AG10803 (cell line): ENCODE data around the gene AFF3.
A peak's percentile ranks its signal among the peaks of the same experiment; 100 is the strongest.

Experiments used
- DNase-seq: peaks from one replicate; pipeline ENCODE4 v3.0.0; 2010; ENCODE audit warnings: low read depth
- H3K4me3 ChIP-seq: 2 replicates; pipeline ENCODE4 v1.5.1; 2011; ENCODE audit warnings: mild to moderate bottlenecking, low read length, control low read depth
- TF ChIP-seq, protein P1 (sequence below): conservative IDR thresholded peaks from 2 replicates; pipeline ENCODE4 v1.5.1; 2011; ENCODE audit warnings: mild to moderate bottlenecking, low read length, control low read depth, inconsistent platforms

The AFF3 gene

GRCh38 chr2:99697811-99698568 lies 444.4 kb downstream of the AFF3 start:
- TF ChIP-seq, protein P1, sequence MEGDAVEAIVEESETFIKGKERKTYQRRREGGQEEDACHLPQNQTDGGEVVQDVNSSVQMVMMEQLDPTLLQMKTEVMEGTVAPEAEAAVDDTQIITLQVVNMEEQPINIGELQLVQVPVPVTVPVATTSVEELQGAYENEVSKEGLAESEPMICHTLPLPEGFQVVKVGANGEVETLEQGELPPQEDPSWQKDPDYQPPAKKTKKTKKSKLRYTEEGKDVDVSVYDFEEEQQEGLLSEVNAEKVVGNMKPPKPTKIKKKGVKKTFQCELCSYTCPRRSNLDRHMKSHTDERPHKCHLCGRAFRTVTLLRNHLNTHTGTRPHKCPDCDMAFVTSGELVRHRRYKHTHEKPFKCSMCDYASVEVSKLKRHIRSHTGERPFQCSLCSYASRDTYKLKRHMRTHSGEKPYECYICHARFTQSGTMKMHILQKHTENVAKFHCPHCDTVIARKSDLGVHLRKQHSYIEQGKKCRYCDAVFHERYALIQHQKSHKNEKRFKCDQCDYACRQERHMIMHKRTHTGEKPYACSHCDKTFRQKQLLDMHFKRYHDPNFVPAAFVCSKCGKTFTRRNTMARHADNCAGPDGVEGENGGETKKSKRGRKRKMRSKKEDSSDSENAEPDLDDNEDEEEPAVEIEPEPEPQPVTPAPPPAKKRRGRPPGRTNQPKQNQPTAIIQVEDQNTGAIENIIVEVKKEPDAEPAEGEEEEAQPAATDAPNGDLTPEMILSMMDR, result no peak
- H3K4me3 ChIP-seq, result no peak overlapping the region
- DNase-seq, result peak; percentile 97

GRCh38 chr2:99695944-99696253 lies 446.5 kb downstream of the AFF3 start:
- no peak for DNase-seq
- TF ChIP-seq, protein P1, result no peak
- H3K4me3 ChIP-seq, result no peak overlapping the region

- DNase-seq, result no peak
- TF ChIP-seq, protein P1, result no peak
- H3K4me3 ChIP-seq, result no peak overlapping the region
Observed at GRCh38 chr2:99695130-99695943, 447.1 kb downstream of the AFF3 start.

DNA sequence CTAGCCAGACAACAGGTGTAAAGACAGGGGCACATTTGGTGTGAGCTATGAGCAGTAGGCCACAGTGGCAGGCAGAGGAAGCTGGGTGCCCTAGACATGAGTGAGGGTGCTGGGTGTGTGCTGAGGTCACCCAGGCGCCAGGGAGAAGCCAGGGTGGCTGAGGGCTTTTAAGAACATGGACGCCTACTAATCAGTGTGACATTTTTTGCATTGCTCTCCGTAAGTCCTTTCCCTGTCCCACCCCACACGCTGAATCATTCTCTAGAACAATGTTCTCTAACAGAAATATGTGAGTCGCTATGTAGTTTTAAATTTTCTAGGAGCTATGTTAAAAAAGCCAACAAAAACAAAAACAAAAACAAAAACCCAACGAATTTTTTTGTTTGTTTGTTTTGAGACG lies 448.1 kb downstream of the AFF3 start:
- TF ChIP-seq, protein P1, result no peak
- no peak for DNase-seq
- H3K4me3 ChIP-seq, result no peak overlapping the region

DNA sequence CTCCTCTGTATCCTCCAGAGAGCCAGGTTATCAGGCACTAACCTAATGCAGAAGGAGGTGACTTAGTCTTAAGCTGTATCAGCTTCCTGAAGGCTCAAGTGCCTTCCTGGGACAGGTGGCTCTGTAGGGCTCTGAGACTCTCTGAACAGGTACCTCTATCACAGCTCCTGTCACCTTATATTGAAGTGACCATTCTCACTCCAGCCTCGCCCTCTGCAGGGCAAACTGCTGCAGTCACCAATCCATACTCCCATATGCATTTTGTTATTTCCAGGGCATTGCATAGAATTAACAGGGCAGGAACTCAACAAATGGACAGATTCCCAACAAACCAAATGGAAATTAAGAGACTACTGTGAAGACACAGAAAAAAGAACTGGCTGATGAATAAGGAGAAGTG lies 449.6 kb downstream of the AFF3 start:
- no peak for DNase-seq
- TF ChIP-seq, protein P1, result no peak
- H3K4me3 ChIP-seq, result no peak overlapping the region

GRCh38 chr2:99691926-99692325 lies 450.5 kb downstream of the AFF3 start:
- no peak overlapping the region for H3K4me3 ChIP-seq
- no peak for DNase-seq
- TF ChIP-seq, protein P1, result no peak
